DMS53 treated with DMSO at 0.1 percent for 48 hours (cell line): Measurements from ENCODE around the gene KCNJ10.

Experiments used
- DNase-seq: peaks from one replicate; lab custom pipeline; 2025; ENCODE audit not compliant: unreplicated experiment; lab: John Stamatoyannopoulos, UW

Gene KCNJ10

DNA sequence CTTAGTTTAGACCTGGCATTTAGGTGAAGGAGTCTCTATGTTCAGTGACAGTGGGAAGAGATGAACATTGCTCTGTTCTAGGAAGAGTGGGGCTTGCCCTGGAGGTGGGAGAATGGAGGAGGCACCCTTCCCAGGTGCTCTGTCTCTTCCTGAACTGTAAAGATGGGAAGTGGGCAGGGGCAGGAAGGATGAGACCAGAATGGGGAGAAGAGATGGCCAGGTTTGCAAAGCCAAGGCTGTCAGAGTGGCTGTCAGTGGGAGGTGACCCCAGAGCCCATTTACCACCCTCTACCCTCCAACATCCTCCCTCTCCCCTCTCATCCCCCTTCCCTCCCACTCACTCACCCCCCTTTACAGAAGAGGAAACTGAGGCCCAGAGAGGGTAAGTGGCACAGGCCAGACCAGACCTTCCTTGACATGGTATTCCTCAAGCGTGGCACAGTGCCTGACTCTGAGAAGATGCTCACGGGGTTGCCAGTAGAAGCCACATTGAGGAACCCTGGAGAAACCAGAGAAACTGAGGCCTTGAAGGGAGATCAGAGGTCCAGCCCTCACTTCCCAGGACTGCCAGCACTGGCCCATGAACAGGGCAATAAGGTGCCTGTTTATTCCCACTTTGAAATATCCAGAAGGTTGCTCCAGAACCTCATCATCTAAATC lies 29.9 kb upstream of the KCNJ10 start:
- DNase-seq: no peak

DNA sequence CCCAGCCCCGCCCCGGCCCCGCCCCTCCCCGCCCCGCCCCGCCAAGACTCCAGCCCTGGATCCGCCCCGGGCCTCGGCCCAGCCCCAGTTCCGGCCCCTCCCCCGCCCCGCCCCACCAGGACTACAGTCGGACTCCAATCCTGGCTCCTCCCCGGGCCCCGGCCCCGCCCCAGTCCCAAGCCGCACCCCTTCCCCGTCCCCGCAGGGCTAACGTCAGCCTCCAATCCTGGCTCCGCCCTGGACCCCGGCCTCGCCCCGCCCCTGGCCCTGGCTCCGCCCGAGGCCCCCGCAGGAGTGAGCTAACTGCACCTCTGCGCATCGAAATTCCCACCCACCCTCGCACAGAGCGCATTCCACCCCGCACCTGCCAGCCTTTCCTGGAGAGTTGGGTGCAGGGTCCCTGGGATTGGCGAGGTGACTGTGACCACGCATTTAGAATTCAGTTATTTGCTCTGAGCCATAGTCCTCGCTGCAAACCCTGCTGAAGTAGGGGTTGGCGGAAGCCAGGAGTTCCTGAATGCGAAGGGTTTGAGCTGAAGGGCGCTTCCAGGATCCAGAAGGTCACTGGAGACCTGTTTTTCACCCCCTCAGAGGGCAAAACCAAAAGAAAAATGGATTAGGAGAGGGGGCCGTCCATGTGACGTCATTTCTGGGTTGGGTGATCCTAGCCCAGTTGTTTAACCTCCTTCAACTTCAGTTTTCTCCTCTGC lies 29.0 kb upstream of the KCNJ10 start:
- DNase-seq: peak; percentile 80

DNA sequence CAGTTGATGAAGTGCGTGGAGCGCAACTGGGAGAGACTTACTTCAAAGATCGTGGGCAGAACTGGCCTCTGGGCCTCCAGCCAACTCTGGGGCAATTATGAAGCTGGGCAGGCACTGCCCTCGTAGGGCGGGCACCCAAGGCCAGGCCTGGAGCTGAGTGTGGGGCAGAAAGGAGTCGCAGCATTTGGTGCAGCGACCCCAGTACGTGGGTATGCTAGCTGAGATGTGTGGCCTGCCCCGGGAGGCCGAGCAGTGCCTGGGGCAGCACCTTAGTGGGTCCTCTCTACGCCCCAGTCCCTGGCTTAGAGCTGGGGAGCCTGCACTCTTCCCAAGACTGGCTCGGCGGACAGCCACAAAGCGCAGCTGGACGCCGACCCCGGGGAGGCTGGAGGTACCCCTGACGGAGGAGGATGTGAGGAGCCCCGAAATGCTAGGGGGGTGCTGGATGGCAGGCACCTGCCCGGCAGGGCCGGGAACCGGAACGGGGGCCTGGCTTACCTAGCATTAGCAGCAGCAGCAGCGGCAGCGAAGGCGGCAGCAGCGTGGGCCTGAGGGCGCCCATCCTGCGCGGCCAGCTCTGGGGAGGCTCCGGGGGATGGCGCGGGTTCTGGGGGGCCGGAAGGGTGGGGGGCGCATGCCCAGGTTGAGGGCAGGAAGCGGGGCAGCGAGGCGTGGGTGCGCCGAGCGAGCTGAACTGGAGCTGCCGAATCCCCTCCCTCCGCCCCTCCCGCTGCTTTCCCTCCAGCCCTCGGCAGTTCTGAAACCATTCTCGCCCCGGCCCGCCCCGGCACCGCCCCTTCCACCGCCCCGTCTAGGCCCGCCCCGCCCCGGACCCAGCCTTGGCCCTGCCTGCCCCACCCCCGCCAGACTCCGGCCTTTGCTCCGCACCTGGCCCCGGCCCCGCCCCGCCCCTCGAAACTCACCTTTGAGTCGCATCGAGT lies 28.2 kb upstream of the KCNJ10 start, which contains the start of gene IGSF8:
IGSF8 (minus strand) TSS at position 709 of the 941 bp plus-strand sequence; CDS start at position 562, 147 bp downstream.
- peak; percentile 77 for DNase-seq

DNA sequence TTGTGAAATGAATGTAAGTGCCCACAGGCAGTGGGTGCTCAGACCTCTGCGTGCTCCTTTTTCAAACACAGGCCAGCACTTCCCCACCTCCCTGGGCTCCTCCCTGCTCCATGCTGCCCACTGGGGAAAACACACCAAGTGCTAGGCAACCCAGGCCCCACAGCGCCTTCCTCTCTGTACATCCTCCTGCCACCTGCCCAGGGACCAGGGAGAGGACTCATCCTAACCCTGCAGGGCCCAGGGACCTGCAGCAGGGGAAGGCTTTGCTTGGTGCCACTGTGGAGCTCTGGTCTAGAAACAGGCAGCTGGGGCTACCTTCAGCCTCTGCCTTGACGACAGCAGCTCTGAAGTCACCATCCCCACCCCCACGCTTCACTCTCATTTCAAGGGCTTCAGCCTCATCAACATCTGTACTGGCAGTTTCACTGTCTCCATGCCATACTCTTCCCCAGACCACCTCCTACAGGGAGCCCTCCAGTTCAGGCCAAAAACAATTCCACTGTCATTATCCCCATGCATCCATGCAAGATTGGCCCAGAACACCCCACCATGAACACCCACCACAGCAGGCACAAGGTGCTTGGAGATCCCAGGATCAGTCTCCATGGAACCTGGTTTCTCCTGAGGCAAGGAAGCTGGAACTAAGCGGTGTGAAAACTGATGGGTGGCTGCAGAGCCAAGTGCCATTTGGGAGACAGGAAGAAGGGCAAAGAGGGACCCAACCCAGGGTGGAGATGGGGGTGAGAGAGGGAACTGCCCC lies 27.4 kb upstream of the KCNJ10 start:
- no peak for DNase-seq

DNA sequence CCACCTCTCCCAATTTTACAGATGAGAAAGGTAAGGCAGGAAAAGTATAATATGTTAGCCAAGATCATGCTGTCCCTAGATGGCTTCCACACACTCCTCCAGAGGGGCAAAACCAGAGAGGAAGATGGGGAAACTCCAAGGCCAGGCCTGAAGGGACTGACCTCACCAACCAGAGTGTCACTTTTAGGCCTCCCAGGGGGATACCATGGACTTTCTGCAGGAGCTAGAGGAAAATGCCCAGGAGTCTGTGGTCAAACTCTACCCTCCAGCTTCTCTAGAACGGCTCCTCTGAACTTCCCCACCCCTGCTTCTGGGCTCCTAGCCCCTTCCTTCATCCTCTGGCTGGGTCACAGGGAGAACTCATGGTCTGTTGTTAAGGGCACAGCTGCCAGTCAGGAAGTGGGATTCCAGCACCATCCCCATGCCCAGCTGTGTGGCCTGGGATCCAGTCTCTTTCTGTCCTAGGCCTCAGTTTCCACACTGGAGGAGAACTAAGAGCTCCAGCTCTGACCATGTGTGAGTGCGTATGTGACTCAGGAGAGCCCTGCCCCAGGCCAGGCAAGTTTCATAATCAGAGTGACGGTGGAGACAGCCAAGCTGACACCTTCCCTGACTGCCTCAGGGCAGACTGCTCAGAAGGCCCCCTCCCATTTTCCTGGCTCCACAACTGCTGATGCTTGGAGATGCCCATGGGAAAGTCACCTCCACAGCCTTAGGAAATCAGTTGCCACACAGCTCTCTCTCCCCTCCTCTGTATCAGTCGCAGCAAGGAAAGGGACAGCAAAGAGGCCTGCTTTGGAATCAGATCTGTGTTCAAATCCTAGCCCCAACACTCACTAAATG lies 26.5 kb upstream of the KCNJ10 start:
- DNase-seq: no peak

DNA sequence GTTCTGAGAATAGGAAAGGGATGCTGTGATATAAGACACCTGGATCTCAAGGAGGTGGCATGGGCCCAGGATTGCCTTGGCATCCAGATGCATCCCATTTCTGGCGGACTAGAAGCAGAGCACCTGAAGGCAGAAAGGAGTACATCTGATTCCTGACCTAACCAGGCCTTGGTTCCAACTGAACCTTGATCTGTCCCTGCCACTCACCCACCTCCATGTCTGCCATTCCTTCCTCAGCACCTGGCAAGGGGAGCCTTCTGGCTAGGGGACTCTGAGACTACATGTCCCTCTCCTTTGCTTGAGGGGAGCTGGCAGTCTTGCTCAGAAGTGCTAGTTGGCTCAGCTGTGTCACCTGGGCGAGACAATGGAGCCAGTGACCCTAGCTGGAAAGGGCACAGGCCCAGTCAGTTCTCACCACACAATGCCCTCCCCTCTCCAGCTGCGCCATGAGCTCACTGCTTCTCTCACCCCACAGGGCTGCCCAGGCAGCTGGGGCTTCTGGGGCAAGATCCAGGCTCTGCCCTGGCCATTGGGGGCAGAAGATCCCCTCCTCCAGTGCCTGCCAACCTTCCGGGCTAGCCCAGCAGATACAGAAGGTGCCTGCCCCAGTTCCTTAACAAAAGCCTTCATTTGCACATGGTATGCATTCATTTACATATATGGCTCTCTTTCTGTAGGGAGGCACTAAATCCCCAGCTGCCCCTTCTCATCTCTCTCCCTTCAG lies 25.6 kb upstream of the KCNJ10 start:
- DNase-seq: no peak

DNA sequence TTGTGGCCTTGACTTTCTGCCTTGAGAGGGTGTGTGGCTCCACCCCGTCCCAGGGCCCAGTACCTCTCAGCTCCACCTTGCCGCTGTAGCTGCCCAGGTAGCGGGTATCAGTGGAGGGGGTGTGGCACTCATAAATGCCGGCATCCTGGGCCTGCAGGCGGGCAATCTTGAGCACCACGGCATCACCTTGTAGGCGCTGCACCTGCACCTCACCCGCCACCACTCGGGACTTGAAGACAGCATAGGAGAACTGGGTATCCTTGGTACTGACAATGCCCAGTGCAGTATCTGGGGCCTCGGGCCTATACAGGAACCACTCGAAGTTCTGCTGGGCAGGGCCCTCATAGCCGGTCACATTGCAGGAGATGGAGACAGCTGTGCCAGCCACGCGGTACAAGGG lies 24.8 kb upstream of the KCNJ10 start:
- DNase-seq: no peak

DNA sequence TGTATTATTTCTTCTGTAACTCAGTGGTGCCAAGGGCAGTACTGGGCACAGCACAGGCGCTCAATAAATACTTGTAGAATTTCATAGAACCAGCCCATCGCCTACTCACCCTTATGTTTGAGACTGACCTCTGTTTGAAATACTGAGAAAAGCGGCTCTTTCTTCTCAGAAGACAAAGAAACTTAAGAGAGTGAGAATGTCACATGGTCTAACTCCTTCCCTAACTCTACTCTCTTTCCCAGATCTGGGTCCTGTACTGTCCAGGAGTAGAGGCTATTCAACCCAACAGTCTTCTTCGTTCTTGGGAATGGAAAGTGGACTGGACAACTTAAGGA lies 24.3 kb upstream of the KCNJ10 start:
- DNase-seq: no peak

DNA sequence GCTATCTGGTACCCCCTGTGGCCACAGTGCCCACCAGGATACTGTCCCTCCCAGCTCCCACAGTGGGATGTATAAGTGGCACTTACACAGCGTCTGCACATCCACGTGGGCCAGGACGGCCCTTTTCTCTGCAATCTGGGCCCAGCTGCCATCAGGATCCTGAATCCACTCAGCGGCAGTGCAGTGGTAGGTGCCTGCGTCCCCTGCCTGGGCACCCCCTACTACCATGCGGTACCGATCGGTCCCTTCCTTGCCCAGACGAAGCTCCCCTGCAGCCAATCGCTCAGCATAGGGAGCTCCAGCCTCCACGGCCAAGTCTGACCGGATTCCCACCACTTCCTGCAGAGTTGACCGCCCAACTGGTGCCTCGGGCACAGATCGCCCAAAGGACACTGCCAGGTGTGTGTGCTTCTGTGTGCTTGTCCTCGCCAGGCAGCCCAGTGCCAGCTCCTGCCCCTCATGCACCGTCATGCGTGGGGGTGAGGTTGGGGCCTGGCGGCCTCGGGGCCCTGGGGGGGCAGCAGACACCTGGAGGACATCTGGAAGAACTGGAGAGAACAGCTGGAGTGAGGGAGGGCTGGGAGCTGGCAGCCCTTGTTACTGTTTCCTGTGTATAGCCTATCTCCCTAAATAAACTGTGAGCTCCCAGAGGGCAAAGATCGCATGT lies 23.8 kb upstream of the KCNJ10 start:
- DNase-seq: no peak

DNA sequence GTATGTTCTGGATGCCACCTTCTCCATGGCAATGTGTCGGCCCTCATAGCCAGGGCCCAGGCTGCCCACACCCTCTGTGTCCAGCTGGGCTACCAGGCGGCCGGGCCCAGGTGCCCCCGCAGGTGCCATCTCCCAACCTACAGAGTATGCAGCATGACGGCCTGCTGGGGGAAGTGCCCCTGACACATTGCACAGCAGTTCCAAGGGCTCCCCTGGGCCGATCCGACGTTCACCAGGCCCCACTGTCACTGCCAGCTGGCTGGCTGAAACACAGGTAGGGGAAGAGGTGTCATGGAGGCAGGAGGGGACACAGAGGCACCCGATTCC lies 23.1 kb upstream of the KCNJ10 start:
- DNase-seq: no peak

DNA sequence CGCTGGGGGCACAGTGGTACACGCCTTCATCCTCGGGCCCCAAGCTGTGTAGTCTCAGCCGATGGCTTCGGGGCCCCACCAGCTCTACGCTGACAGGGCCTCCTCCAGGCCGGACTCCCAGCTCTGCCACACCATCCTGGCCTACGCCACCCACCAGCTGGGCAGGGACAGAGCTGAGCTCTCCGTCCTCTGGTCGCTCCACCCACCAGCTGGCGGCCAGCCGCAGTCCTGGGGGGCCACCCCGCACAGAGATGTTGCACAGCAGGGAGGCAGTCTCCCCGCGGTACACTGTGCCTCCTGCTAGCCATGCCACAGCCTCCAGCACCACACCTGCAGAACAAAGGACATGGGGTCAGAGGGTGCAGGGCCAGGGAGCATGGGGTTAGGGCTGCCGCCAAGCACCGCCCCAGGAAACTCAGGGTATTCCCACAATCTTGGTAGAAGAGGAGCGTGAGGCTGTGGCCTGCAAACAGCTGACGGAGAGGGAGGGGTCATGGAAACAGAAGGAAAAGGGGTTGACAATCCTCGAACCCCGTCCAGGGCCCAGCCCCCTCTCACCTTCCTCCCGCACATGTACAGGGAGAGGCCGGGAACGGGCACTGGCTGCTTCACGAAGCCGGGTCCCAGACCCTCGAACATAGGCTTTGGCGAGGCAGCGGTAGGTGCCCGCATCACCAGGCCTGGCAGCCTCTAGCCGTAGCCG lies 22.6 kb upstream of the KCNJ10 start:
- DNase-seq: no peak

DNA sequence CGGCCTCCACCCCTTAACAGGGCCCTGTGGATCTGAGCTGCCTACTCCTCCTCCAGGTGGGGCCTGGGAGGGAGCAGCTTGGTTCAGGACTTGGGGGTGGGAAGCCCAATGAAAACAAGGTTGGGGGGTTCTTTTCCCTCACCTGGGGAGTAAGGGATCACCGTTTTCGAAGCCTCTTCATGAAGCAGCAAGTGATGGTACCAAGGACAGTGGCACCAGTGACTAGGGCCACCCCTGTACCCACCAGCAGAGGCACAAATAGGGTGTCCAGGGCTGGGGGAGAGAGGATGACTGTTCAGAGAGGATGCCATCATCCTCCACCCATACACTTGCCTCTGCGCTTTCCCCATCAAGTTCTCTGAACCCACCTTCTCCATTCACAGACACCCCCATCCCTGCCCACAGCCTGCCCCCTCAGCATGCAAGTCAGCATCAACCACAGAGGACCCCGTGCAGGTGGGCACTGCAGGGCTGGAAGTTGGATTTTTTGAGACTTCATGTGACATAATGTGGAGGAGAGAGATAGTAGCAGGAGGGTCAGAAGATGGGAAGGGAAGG lies 21.8 kb upstream of the KCNJ10 start:
- DNase-seq: no peak

DNA sequence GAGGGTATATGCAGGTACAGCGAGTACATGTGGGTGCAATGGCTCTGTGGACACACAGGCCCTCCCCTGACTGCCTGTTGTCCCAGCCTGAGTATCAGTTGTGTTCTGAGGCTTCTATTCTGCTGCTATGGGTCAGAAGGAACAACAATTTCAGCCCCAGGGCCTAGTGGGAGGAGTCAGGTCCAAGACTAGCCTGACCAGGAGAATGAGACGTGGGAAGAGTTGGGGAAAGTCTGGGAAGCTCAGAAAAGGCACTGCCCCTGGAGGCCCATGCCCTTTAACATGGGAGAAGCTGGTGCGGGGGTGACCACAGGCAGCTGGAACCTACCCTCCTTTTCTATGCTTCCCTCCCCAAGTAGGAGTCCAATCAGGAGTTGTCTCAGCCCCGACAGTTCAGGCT lies 20.8 kb upstream of the KCNJ10 start:
- no peak for DNase-seq

DNA sequence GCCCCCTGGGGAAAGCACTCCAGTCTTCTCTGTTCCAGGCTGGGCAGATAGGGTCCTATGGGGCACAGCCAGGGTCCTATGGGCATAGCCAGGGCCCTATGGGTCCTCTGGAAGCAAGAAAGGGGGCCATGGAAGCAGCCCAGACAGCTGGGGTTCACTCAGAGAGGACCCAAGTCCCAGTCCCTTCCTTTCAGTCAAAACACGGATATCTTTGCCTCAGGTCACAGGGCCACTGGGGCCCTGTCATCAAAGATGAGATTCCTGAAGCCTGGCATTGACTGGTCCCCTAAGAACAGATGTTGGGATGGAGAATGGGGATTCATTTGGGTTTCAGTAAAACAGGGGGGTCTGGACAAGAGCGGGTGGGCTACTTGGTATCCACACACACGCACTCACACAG lies 19.9 kb upstream of the KCNJ10 start:
- no peak for DNase-seq

DNA sequence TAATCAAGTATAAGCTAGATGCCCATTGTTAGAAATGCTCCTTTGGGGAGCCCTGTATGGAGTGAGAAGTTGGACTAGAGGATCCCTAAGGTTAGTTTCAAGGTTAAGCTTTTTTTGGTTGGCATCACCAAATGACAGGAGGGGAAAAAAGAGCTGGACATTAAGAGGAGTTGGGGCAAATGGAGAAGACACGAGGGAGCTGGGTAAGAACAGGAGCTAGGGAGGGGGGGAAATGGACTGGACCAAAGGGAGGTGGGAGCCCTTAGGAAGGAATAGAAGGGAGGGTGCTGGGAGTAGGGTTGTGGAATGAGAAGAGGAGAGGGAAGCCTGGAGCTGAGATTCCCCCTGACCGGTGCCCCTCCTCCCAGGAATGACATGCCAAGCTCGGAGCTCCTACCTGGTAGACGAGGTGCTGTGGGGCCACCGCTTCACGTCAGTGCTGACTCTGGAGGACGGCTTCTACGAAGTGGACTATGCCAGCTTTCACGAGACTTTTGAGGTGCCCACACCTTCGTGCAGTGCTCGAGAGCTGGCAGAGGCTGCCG lies 17.2 kb upstream of the KCNJ10 start:
- DNase-seq: no peak

DNA sequence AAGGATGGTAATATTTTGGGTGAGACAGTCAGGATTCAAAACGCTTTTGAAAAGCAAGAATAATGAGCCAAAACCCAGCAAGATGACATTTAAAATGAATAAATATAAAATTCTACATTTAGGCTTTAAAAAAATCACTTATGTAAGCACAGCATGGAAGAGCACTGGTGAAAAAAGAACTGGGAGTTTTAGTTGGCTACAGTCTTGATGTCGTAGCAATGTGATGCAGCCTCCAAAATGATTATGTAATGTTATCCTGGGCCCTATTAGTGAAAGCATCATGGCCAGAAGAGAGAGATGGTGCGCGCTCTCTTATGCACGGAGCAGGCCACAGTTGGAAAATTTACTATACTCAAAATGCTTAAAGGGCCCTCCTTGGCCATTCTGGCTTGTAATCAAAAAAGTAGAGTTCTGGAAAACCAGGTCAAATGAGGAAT lies 16.5 kb upstream of the KCNJ10 start:
- DNase-seq: no peak

DNA sequence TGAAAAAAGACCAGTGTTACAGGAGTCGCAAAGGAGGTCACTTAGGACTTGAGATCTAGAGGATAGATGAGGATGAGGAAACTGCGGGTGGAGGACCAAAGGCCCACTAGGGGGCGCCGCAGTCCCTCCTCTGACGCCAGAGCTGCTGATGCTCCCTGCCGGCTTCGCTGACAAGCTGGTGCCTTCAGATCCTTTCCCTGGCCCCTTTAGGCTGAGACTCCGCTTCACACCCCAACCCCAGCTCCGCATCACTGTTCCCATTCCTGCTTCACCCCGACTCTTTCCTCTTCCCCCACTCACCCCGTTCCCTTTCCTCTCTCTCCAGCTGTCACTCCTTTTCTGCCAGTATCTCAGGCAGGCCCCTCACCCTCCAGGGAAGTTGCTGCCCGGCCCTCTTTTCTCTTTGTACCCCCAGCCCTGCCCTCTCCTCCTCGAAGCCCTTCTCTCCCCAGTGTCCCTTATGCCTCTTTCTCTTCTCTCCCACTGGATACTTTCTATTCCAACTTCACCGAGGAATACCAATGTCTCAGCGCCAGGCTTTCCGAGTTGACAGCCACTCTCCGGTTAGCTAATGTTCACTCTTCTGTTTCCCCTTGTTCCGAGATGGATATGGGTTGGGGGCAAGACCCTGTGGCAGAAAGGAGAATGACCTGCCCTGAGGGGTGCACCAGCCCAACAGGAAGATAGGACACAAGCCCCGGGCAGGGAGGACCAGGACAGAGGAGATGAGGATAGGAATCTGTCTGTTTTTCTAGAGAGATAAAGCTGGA lies 15.9 kb upstream of the KCNJ10 start:
- peak; percentile 63 for DNase-seq
